ENCODE results near the gene MYF6.

Gene MYF6

GRCh38 chr12:80707830-80708258 is 410 bp downstream of the MYF6 start:
- no peak for DNase-seq (ENCODE audit: low spot score)

DNA sequence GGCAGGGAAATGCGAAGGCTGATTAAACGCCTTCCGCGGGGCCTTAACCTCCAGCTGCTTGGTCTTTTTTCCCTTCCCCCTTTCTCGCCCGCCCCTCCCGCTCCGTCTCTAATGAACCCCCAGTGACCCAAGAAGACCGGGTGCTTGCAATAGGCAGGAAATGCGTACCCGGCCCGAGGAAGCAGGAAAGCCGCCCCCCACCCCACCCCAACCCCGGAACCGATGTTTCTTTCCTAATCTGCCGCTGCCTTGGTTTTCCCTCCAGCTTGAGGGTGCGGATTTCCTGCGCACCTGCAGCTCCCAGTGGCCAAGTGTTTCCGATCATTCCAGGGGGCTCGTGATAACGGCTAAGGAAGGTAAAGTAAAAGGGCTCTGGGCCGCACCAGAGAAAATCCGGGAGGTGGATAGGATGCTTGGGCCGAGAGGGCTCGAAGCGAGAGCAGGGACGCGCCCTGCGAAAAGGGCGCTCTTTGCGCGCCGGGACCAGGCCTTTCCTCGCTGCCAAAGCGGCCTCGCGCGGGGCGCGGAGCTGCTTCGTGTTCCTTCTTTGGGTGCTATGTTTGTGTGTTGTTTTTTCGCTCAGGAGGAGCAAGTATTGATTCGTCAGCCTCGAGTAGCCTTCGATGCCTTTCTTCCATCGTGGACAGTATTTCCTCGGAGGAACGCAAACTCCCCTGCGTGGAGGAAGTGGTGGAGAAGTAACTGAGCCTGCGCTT is 983 bp downstream of the MYF6 start:
- DNase-seq (ENCODE audit: low spot score), result no peak

GRCh38 chr12:80708975-80709328 is 1.5 kb downstream of the MYF6 start:
- no peak for DNase-seq (ENCODE audit: low spot score)

DNA sequence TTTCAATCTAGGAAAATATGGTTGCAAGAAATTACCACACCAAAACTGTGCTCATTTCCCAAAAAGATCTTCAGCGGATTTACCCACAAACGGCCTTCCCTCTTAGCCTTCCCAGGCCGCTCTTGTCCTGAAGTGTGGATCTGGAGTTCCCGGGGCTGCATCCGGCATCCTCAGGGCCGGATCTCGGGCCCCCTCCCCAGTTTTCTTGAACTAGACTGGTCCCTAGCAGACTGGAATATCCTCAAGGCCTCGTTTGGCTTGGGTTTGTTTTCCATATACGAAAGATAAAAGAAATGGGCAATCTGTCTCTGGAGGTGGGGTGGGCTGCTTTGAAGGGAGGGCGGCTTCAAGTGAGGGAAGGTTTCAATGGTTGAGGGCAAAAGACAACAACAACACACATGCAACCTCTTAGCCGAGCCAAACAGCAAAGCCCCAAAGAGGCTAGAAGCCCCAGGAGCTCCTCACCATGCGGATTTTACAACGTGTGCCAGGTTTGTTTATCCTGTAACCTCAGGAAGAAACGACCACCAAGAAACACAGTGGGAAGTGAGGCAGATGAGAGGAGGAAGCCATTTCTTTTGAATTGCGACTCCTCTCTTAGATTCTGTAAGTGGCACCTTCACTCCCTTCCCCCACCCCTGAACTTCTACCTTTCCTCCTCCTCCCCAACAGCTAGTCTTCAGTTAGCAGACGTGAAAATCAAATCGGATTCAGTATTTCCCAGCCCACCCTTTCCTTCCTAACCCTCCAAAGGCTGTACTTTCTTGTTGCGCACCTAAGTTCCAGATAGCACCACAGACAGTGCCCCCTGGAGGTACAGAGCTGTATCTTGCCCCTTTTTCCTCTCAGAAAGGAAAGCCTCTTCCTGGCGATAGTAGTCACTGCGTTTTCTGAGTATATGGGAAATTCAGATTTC is 2.6 kb downstream of the MYF6 start:
- DNase-seq (ENCODE audit: low spot score), result no peak

DNA sequence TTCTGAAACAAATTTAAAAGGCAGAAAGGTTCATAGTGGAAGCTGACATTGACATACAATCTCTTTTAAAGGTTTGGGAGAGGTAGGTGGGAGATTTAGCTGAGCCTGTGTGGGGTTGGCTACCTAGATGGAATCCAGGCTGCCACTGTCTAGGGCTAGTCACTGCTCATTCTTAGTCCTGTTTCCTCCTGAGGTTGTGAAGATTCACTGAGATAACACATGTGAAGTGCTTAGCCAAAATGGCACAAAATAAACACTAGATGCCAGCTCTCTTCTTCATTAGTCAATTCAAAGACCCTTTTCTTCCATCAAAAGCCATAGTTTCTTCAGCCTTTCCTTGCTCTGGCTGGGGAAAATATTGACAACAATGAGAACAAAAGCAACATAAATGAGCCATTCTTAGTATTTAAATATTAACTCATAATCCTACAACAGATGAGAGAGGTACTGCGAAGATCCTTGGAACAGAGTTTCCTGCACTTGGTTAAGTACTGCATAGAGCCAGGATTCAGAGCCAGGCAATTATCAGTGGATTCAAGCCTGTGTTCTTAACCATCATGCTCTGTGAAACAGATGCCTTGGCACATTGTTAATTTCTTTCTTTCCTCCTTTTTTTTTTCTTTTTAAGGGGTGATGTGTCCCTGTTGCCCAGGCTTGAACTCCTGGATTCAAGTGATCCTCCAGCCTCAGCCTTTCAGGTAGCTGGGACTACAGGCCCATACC is 3.5 kb downstream of the MYF6 start:
- DNase-seq (ENCODE audit: low spot score), result no peak

GRCh38 chr12:80711866-80712265 is 4.4 kb downstream of the MYF6 start:
- no peak for DNase-seq (ENCODE audit: low spot score)

- DNase-seq (ENCODE audit: low spot score), result no peak
Measured at GRCh38 chr12:80712866-80713265, 5.4 kb downstream of the MYF6 start.

DNA sequence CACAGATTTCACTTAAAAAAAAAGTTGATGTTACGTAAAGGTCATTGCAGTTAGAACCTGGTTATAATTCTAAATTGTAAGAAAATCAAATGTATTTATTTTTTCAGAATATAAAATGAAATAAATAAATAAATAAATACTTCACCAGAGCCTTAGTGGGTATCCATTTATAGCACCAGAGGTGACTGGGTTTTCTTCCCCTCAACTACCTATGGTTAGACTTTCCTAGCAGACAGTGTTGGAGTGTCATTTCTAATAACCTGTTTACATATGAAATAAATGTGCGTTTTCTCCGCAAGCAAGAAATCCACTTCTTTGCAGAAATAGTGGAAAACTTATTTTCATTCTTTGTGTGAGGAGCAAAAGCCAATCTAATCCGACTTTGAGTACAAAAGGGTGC is 6.0 kb downstream of the MYF6 start:
- no peak for DNase-seq (ENCODE audit: low spot score)

- no peak for DNase-seq (ENCODE audit: low spot score)
Measured at GRCh38 chr12:80714055-80714454, 6.6 kb downstream of the MYF6 start.

DNA sequence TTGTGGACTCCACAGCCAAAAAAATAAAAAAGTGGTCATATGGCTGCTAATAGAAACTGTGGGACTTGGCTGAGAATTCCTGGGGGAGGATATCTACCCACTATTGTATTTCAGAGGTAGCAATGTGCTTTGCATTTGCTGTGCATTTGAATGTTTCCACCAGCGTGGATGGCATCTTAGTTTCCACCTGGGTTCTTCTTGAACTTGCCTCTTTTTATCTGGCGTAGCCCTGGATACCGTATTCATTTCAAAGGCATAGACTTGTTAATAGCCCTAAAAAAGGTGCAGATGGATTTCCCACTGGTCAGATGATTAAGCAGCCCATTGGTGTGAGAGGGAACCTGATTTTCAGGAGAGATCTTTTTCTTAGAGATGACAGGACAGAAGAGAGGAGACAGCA is 7.4 kb downstream of the MYF6 start:
- no peak for DNase-seq (ENCODE audit: low spot score)

DNA sequence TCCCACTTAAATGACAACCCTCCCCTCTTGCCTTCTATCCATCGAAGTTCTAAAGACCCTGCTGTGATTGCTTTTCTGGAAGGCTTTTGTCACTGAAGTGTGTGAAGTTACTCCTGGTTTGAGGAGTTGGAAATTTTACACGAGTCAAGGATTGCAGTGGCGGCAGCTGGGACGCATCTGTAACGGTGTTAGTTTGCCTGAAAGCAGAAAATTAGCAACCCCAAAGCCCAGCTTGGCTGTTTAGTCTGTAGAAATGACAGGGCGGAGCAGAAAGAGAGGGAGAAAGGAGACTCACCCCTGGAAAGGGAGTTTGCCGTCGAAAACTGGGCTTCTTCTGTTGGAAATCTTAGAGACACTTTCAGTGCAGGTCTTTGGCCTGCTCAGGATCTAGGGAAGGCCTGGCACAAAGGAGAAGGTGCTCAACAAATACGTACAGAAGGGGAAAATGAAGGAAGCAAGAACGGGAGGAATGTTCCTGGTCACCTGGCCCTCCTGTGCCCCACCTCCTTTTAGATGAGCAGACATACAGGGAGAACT is 8.3 kb downstream of the MYF6 start:
- DNase-seq (ENCODE audit: low spot score), result no peak

GRCh38 chr12:80716696-80717469 is 9.4 kb downstream of the MYF6 start, which contains the start of gene MYF5:
Gene MYF5, plus strand, starts transcription at chr12:80716912. Its CDS starts 152 bp downstream, at chr12:80717064.
- no peak for DNase-seq (ENCODE audit: low spot score)

DNA sequence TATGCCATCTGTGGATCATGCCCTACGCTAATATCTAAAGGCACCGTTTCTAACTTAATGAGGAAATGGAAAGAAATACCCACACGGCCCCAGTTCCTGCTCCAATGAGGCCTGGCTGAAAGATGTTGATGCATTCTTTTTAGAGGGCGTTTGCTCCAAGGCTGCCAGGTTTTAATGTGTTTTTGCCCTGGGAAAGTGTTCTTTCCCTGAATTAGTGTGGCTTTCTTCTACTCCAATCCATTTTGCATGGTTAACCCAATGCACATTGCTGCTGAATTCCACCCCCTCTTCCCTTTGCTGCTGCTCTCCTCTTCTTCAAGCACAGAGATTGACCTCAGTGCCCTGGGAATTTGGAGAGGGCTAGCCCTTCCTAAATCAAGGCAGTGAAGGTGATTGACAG is 10.4 kb downstream of the MYF6 start:
- DNase-seq (ENCODE audit: low spot score), result no peak

DNA sequence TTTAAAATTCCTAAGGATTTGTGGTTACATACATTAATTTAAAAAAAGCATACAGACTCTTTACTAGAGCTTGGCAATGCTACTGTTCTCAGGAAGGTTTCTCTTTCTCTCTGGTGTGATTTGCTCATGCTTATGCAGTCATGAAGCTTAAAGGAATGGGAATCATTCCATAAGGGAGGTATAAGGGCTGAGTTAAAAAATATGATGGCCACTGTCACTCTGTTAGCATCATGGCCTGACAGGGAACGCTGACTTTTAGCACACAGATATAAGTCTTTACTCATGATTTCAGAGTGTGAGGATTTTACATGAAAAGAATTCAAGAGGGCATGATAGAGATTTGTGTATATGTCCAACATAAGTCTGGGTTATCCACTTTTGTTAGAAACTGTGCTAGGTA is 13.1 kb downstream of the MYF6 start:
- DNase-seq (ENCODE audit: low spot score), result no peak

GRCh38 chr12:80721326-80721725 is 13.9 kb downstream of the MYF6 start:
- DNase-seq (ENCODE audit: low spot score), result no peak

- no peak for DNase-seq (ENCODE audit: low spot score)
Measured at GRCh38 chr12:80745851-80746505, 38.5 kb downstream of the MYF6 start.

- DNase-seq (ENCODE audit: low spot score), result no peak
Measured at GRCh38 chr12:80747800-80748199, 40.4 kb downstream of the MYF6 start.

DNA sequence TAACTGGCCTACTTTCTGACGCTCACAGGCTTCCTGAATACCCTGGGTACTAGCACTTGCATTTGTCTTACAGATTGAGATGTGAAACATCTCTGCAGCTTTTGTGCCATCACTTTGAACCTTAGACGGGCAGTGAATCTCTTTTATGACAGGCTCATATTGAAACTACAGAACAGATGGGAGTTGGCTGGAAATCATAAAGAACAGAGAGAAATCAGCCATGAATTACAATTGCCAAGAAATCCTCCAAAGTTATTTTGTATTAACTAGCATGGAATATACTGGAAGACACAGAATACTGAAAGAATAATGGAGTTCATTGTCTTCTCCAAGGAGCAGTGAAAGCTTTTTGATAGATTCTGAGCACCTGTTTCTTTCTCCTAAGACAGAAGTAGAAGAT is 42.0 kb downstream of the MYF6 start:
- no peak for DNase-seq (ENCODE audit: low spot score)

GRCh38 chr12:80752464-80752863 is 45.0 kb downstream of the MYF6 start:
- no peak for DNase-seq (ENCODE audit: low spot score)

- DNase-seq (ENCODE audit: low spot score), result no peak
Measured at GRCh38 chr12:80754274-80754673, 46.8 kb downstream of the MYF6 start.

DNA sequence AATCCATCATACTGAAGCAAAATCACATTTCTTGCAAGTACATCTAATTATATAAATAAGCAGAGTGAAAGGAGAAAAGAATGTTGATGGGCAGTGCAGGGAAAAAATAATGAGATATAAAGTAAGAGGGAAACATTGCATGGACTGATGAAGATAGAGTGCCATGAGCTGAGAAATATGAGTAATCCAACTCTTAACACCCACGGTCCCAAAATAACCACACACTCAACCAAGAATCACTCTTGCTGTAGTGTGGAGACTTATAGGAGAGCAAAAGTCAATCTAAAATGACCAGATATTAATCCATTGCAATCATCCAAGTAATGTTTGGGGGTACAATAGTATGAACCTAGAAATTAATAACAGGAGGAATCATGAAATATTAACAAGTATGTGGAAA is 49.4 kb downstream of the MYF6 start:
- no peak for DNase-seq (ENCODE audit: low spot score)

Measured in CD4-positive, alpha-beta T cell treated with Interleukin-15 for 4 hours (primary cell).